ENCODE data around the gene IWS1. TPM values are rescaled to one million over a fixed set of nuclear protein-coding genes. Genes with fewer than 3 reads are reported as not detected.

The IWS1 gene
- total and polyA plus RNA-seq, 10 donors: 18.8 to 59.7 (median 43.3) TPM

GRCh38 chr2:127566576-127566975, 40.3 kb upstream of the IWS1 start:
- no peak overlapping the region for H3K27ac ChIP-seq
- intact Hi-C loops (cut with DNase I; ENCODE audit: low total_unique reads): no loop called here
- H3K9me3 ChIP-seq: no peaks in the 10 kb centered on the region
- no peaks in the 10 kb centered on the region for H3K27me3 ChIP-seq (replicated peaks in 1 of 7)
- peaks cover 0 to 21% (median 5%) of the 10 kb centered on the region in 6 donors for H3K4me1 ChIP-seq
- no peak for TF ChIP-seq CTCF (IDR thresholded peaks at IDR 0.05 in 8 of 11, conservative IDR thresholded peaks at IDR 0.05 in 3 of 11)
- TF ChIP-seq POLR2AphosphoS5 (IDR thresholded peaks at IDR 0.05): no peak
- TF ChIP-seq POLR2A (IDR thresholded peaks at IDR 0.05): no peak
- no peaks in the 10 kb centered on the region for H3K36me3 ChIP-seq
- DNase-seq: no peak
- H3K4me3 ChIP-seq: no peak overlapping the region
- 64 to 86% (median 81%) methylated on average over 6 to 10 of the region's 10 CpGs for WGBS, 5 donors

GRCh38 chr2:127566139-127566417, 39.8 kb upstream of the IWS1 start:
- H3K27me3 ChIP-seq (replicated peaks in 1 of 7): no peaks in the 10 kb centered on the region
- intact Hi-C loops (cut with DNase I; ENCODE audit: low total_unique reads): no loop called here
- TF ChIP-seq CTCF (IDR thresholded peaks at IDR 0.05 in 8 of 11, conservative IDR thresholded peaks at IDR 0.05 in 3 of 11): no peak
- TF ChIP-seq POLR2AphosphoS5 (IDR thresholded peaks at IDR 0.05): no peak
- TF ChIP-seq POLR2A (IDR thresholded peaks at IDR 0.05): no peak
- no peaks in the 10 kb centered on the region for H3K36me3 ChIP-seq
- WGBS, 5 donors: 90 to 94% (median 92%) methylated on average over 4 to 5 of the region's 5 CpGs
- no peak for DNase-seq
- H3K9me3 ChIP-seq: no peaks in the 10 kb centered on the region
- peaks cover 0 to 21% (median 5%) of the 10 kb centered on the region in 6 donors for H3K4me1 ChIP-seq
- no peak overlapping the region for H3K27ac ChIP-seq
- no peak overlapping the region for H3K4me3 ChIP-seq

- Histone ChIP-seq H3K27ac (no peak overlapping the region), H3K27me3 (replicated peaks in 1 of 7) (no peaks in the 10 kb centered on the region), H3K9me3 (no peaks in the 10 kb centered on the region), H3K4me3 (no peak overlapping the region), H3K36me3 (no peaks in the 10 kb centered on the region), H3K4me1 (peaks cover 0 to 21% (median 5%) of the 10 kb centered on the region in 6 donors)
- TF ChIP-seq CTCF (IDR thresholded peaks at IDR 0.05 in 8 of 11, conservative IDR thresholded peaks at IDR 0.05 in 3 of 11) (no peak), POLR2AphosphoS5 (IDR thresholded peaks at IDR 0.05) (no peak), POLR2A (IDR thresholded peaks at IDR 0.05) (no peak)
- DNase-seq: peak; percentile 59
- whole genome bisulfite sequencing, 5 donors: 90 to 96% (median 95%) methylated on average over 10 to 12 of the region's 12 CpGs
- intact Hi-C loops (cut with DNase I; ENCODE audit: low total_unique reads): no loop called here
These were observed 39.2 kb upstream of the IWS1 start for GRCh38 chr2:127565261-127566138.

- Histone ChIP-seq H3K4me1 (peaks cover 0 to 21% (median 5%) of the 10 kb centered on the region in 6 donors), H3K27me3 (replicated peaks in 1 of 7) (no peaks in the 10 kb centered on the region), H3K4me3 (peak overlapping the region in 1 of 8 donors; percentile 35), H3K27ac (peak overlapping the region in 4 of 8 donors; percentile 44 to 73 (median 61)), H3K9me3 (no peaks in the 10 kb centered on the region), H3K36me3 (no peaks in the 10 kb centered on the region)
- peak; percentile 62 for DNase-seq
- TF ChIP-seq CTCF (IDR thresholded peaks at IDR 0.05 in 8 of 11, conservative IDR thresholded peaks at IDR 0.05 in 3 of 11) (no peak), POLR2AphosphoS5 (IDR thresholded peaks at IDR 0.05) (no peak), POLR2A (IDR thresholded peaks at IDR 0.05) (no peak)
- 78 to 88% (median 82%) methylated on average over 10 to 11 of the region's 11 CpGs for WGBS, 5 donors
- intact Hi-C loops (cut with DNase I; ENCODE audit: low total_unique reads): no loop called here
These were observed 38.4 kb upstream of the IWS1 start for GRCh38 chr2:127564429-127565260.
